AG09309 (cell line): ENCODE results near the gene ABCA4.
A peak's percentile ranks its signal among the peaks of the same experiment; 100 is the strongest.

Experiments
- DNase-seq: peaks from one replicate; pipeline ENCODE4 v3.0.0-alpha.2; 2010; ENCODE audit warnings: low read depth
- H3K4me3 ChIP-seq: 2 replicates; pipeline ENCODE4 v1.5.1; 2011; ENCODE audit warnings: mild to moderate bottlenecking, low read depth, low read length, moderate library complexity; ENCODE audit not compliant: control insufficient read depth
- CTCF ChIP-seq: IDR thresholded peaks from 2 replicates; pipeline ENCODE4 v1.5.1; 2011; ENCODE audit warnings: mild to moderate bottlenecking, low read depth, low read length, inconsistent platforms; ENCODE audit not compliant: insufficient read depth, control insufficient read depth; ENCODE audit errors: missing control alignments

Gene ABCA4

GRCh38 chr1:93988634-93989350, 132.2 kb downstream of the ABCA4 start:
- peak; percentile 92 for DNase-seq
- no peak overlapping the region for H3K4me3 ChIP-seq
- TF ChIP-seq CTCF, result no peak

GRCh38 chr1:93981274-93981667, 139.7 kb downstream of the ABCA4 start:
- TF ChIP-seq CTCF, result no peak
- no peak for DNase-seq
- no peak overlapping the region for H3K4me3 ChIP-seq

- peak; percentile 37 for TF ChIP-seq CTCF
- H3K4me3 ChIP-seq, result no peak overlapping the region
- DNase-seq, result no peak
Measured at GRCh38 chr1:93980320-93981273, 140.4 kb downstream of the ABCA4 start.

- H3K4me3 ChIP-seq, result no peak overlapping the region
- DNase-seq, result peak; percentile 97
- TF ChIP-seq CTCF, result no peak
Measured at GRCh38 chr1:93979718-93980319, 141.1 kb downstream of the ABCA4 start.

- DNase-seq, result no peak
- no peak for TF ChIP-seq CTCF
- H3K4me3 ChIP-seq, result no peak overlapping the region
Measured at GRCh38 chr1:93979040-93979717, 141.8 kb downstream of the ABCA4 start.

- H3K4me3 ChIP-seq, result no peak overlapping the region
- no peak for DNase-seq
- no peak for TF ChIP-seq CTCF
Measured at GRCh38 chr1:93977598-93977945, 143.4 kb downstream of the ABCA4 start.
